ENCODE data around the gene BAZ1B.
"Not testable (repeated sequence)": the region's sequence is repeated elsewhere in the genome, so short reads cannot be mapped to it uniquely, and the experiment has no call there.

BAZ1B gene

GRCh38 chr7:73431041-73431835 is 90.9 kb downstream of the BAZ1B start:
- Histone ChIP-seq H3K4me1 (ENCODE audit: control insufficient read depth, insufficient read depth, low read length) (no peaks in the 10 kb centered on the region), H3K27me3 (replicated peaks; ENCODE audit: control insufficient read depth, insufficient read depth, low read length) (peaks cover 22% of the 10 kb centered on the region), H3K4me3 (ENCODE audit: low read length) (no peak overlapping the region), H3K9me3 (ENCODE audit: control insufficient read depth, low read length) (peaks cover 5% of the 10 kb centered on the region), H3K36me3 (ENCODE audit: control insufficient read depth, insufficient read depth, low read length, severe bottlenecking) (no peaks in the 10 kb centered on the region), H3K9ac (ENCODE audit: low read length) (no peak overlapping the region)
- no peak for DNase-seq (ENCODE audit: low read depth)

- H3K9ac ChIP-seq (ENCODE audit: low read length); H3K4me3 ChIP-seq (ENCODE audit: low read length); H3K4me1 ChIP-seq (ENCODE audit: control insufficient read depth, insufficient read depth, low read length); H3K36me3 ChIP-seq (ENCODE audit: control insufficient read depth, insufficient read depth, low read length, severe bottlenecking); DNase-seq (ENCODE audit: low read depth); H3K9me3 ChIP-seq (ENCODE audit: control insufficient read depth, low read length): not testable (repeated sequence)
- peaks cover 22% of the 10 kb centered on the region for H3K27me3 ChIP-seq (replicated peaks; ENCODE audit: control insufficient read depth, insufficient read depth, low read length)
Measured at GRCh38 chr7:73430540-73430939, 91.6 kb downstream of the BAZ1B start.

GRCh38 chr7:73429622-73430505 is 92.2 kb downstream of the BAZ1B start:
- Histone ChIP-seq H3K36me3 (ENCODE audit: control insufficient read depth, insufficient read depth, low read length, severe bottlenecking) (no peaks in the 10 kb centered on the region), H3K9ac (ENCODE audit: low read length) (no peak overlapping the region), H3K4me1 (ENCODE audit: control insufficient read depth, insufficient read depth, low read length) (no peaks in the 10 kb centered on the region), H3K9me3 (ENCODE audit: control insufficient read depth, low read length) (peaks cover 5% of the 10 kb centered on the region), H3K4me3 (ENCODE audit: low read length) (no peak overlapping the region), H3K27me3 (replicated peaks; ENCODE audit: control insufficient read depth, insufficient read depth, low read length) (peaks cover 25% of the 10 kb centered on the region)
- DNase-seq (ENCODE audit: low read depth) = no peak

- Histone ChIP-seq H3K27me3 (replicated peaks; ENCODE audit: control insufficient read depth, insufficient read depth, low read length) (peaks cover 25% of the 10 kb centered on the region), H3K4me1 (ENCODE audit: control insufficient read depth, insufficient read depth, low read length) (no peaks in the 10 kb centered on the region), H3K36me3 (ENCODE audit: control insufficient read depth, insufficient read depth, low read length, severe bottlenecking) (no peaks in the 10 kb centered on the region), H3K9ac (ENCODE audit: low read length) (no peak overlapping the region), H3K9me3 (ENCODE audit: control insufficient read depth, low read length) (peaks cover 2% of the 10 kb centered on the region), H3K4me3 (ENCODE audit: low read length) (no peak overlapping the region)
- peak; percentile 28 for DNase-seq (ENCODE audit: low read depth)
Measured at GRCh38 chr7:73429215-73429614, 92.9 kb downstream of the BAZ1B start.

GRCh38 chr7:73427902-73428787 is 93.9 kb downstream of the BAZ1B start:
- H3K27me3 ChIP-seq (replicated peaks; ENCODE audit: control insufficient read depth, insufficient read depth, low read length) = peaks cover 25% of the 10 kb centered on the region
- H3K9me3 ChIP-seq (ENCODE audit: control insufficient read depth, low read length) = no peaks in the 10 kb centered on the region
- H3K4me3 ChIP-seq (ENCODE audit: low read length) = no peak overlapping the region
- no peaks in the 10 kb centered on the region for H3K4me1 ChIP-seq (ENCODE audit: control insufficient read depth, insufficient read depth, low read length)
- no peak overlapping the region for H3K9ac ChIP-seq (ENCODE audit: low read length)
- no peaks in the 10 kb centered on the region for H3K36me3 ChIP-seq (ENCODE audit: control insufficient read depth, insufficient read depth, low read length, severe bottlenecking)
- DNase-seq (ENCODE audit: low read depth) = no peak

- H3K9me3 ChIP-seq (ENCODE audit: control insufficient read depth, low read length) = no peaks in the 10 kb centered on the region
- DNase-seq (ENCODE audit: low read depth) = no peak
- H3K27me3 ChIP-seq (replicated peaks; ENCODE audit: control insufficient read depth, insufficient read depth, low read length) = peaks cover 25% of the 10 kb centered on the region
- no peak overlapping the region for H3K4me3 ChIP-seq (ENCODE audit: low read length)
- no peaks in the 10 kb centered on the region for H3K4me1 ChIP-seq (ENCODE audit: control insufficient read depth, insufficient read depth, low read length)
- H3K36me3 ChIP-seq (ENCODE audit: control insufficient read depth, insufficient read depth, low read length, severe bottlenecking) = no peaks in the 10 kb centered on the region
- no peak overlapping the region for H3K9ac ChIP-seq (ENCODE audit: low read length)
Measured at GRCh38 chr7:73426016-73426415, 96.1 kb downstream of the BAZ1B start.

GRCh38 chr7:73425356-73425983 is 96.6 kb downstream of the BAZ1B start:
- peaks cover 25% of the 10 kb centered on the region for H3K27me3 ChIP-seq (replicated peaks; ENCODE audit: control insufficient read depth, insufficient read depth, low read length)
- H3K36me3 ChIP-seq (ENCODE audit: control insufficient read depth, insufficient read depth, low read length, severe bottlenecking) = no peaks in the 10 kb centered on the region
- no peak overlapping the region for H3K4me3 ChIP-seq (ENCODE audit: low read length)
- no peak for DNase-seq (ENCODE audit: low read depth)
- no peak overlapping the region for H3K9ac ChIP-seq (ENCODE audit: low read length)
- H3K9me3 ChIP-seq (ENCODE audit: control insufficient read depth, low read length) = no peaks in the 10 kb centered on the region
- no peaks in the 10 kb centered on the region for H3K4me1 ChIP-seq (ENCODE audit: control insufficient read depth, insufficient read depth, low read length)

GRCh38 chr7:73424489-73424885 is 97.6 kb downstream of the BAZ1B start:
- Histone ChIP-seq H3K9me3 (ENCODE audit: control insufficient read depth, low read length) (no peaks in the 10 kb centered on the region), H3K4me1 (ENCODE audit: control insufficient read depth, insufficient read depth, low read length) (no peaks in the 10 kb centered on the region), H3K36me3 (ENCODE audit: control insufficient read depth, insufficient read depth, low read length, severe bottlenecking) (no peaks in the 10 kb centered on the region), H3K4me3 (ENCODE audit: low read length) (peak overlapping the region; percentile 59), H3K9ac (ENCODE audit: low read length) (peak overlapping the region; percentile 63), H3K27me3 (replicated peaks; ENCODE audit: control insufficient read depth, insufficient read depth, low read length) (peaks cover 22% of the 10 kb centered on the region)
- DNase-seq (ENCODE audit: low read depth) = no peak

- Histone ChIP-seq H3K4me3 (ENCODE audit: low read length) (peak overlapping the region; percentile 59), H3K36me3 (ENCODE audit: control insufficient read depth, insufficient read depth, low read length, severe bottlenecking) (no peaks in the 10 kb centered on the region), H3K4me1 (ENCODE audit: control insufficient read depth, insufficient read depth, low read length) (no peaks in the 10 kb centered on the region), H3K9ac (ENCODE audit: low read length) (peak overlapping the region; percentile 63), H3K27me3 (replicated peaks; ENCODE audit: control insufficient read depth, insufficient read depth, low read length) (peaks cover 16% of the 10 kb centered on the region), H3K9me3 (ENCODE audit: control insufficient read depth, low read length) (no peaks in the 10 kb centered on the region)
- DNase-seq (ENCODE audit: low read depth) = peak; percentile 24
Measured at GRCh38 chr7:73423519-73424488, 98.3 kb downstream of the BAZ1B start.

- not testable (repeated sequence) for H3K4me3 ChIP-seq (ENCODE audit: low read length); H3K9me3 ChIP-seq (ENCODE audit: control insufficient read depth, low read length); DNase-seq (ENCODE audit: low read depth); H3K27me3 ChIP-seq (replicated peaks; ENCODE audit: control insufficient read depth, insufficient read depth, low read length); H3K9ac ChIP-seq (ENCODE audit: low read length); H3K4me1 ChIP-seq (ENCODE audit: control insufficient read depth, insufficient read depth, low read length); H3K36me3 ChIP-seq (ENCODE audit: control insufficient read depth, insufficient read depth, low read length, severe bottlenecking)
Measured at GRCh38 chr7:73420610-73421009, 101.5 kb downstream of the BAZ1B start.
